Measurements from ENCODE around the gene TMEM117.

The TMEM117 gene

GRCh38 chr12:43895580-43896206, 59.8 kb downstream of the TMEM117 start:
- no peak overlapping the region for H3K27ac ChIP-seq (ENCODE audit: low read depth, low read length, poor library complexity, severe bottlenecking)
- H3K9ac ChIP-seq (ENCODE audit: low read length), result no peak overlapping the region
- H3K36me3 ChIP-seq (ENCODE audit: insufficient read depth, low read length), result no peaks in the 10 kb centered on the region
- no peaks in the 10 kb centered on the region for H3K4me1 ChIP-seq (ENCODE audit: insufficient read depth, low read length, severe bottlenecking)
- no peaks in the 10 kb centered on the region for H3K9me2 ChIP-seq (ENCODE audit: low read depth, low read length)
- H3K4me2 ChIP-seq (ENCODE audit: low read length), result no peak overlapping the region
- no peak overlapping the region for H2AFZ ChIP-seq (ENCODE audit: low read length)
- no peaks in the 10 kb centered on the region for H4K20me1 ChIP-seq (ENCODE audit: insufficient read depth, low read length)
- no peak overlapping the region for H3K4me3 ChIP-seq (ENCODE audit: low read depth, low read length, poor library complexity, severe bottlenecking)
- peaks cover 7% of the 10 kb centered on the region; the same call in 1 of the 2 replicates for H3K9me3 ChIP-seq (ENCODE audit: low read length)
- no peaks in the 10 kb centered on the region for H3K27me3 ChIP-seq (ENCODE audit: insufficient read depth, low read length)
- H3K79me2 ChIP-seq (ENCODE audit: insufficient read depth, low read length), result no peaks in the 10 kb centered on the region
- no peak for TF ChIP-seq EZH2 (IDR thresholded peaks at IDR 0.05; ENCODE audit: borderline replicate concordance, low read length)
- TF ChIP-seq CTCF (IDR thresholded peaks at IDR 0.05; ENCODE audit: low read length), result no peak
- no peaks in the 10 kb centered on the region for H3F3A ChIP-seq (ENCODE audit: insufficient read depth, low read length)

- Histone ChIP-seq H3K36me3 (ENCODE audit: insufficient read depth, low read length) (no peaks in the 10 kb centered on the region), H3K79me2 (ENCODE audit: insufficient read depth, low read length) (no peaks in the 10 kb centered on the region), H3K4me2 (ENCODE audit: low read length) (no peak overlapping the region), H3K9me2 (ENCODE audit: low read depth, low read length) (no peaks in the 10 kb centered on the region), H3K9me3 (ENCODE audit: low read length) (peaks cover 7% of the 10 kb centered on the region; the same call in 1 of the 2 replicates), H3K4me1 (ENCODE audit: insufficient read depth, low read length, severe bottlenecking) (no peaks in the 10 kb centered on the region), H3F3A (ENCODE audit: insufficient read depth, low read length) (no peaks in the 10 kb centered on the region), H3K27me3 (ENCODE audit: insufficient read depth, low read length) (no peaks in the 10 kb centered on the region), H3K27ac (ENCODE audit: low read depth, low read length, poor library complexity, severe bottlenecking) (no peak overlapping the region), H4K20me1 (ENCODE audit: insufficient read depth, low read length) (no peaks in the 10 kb centered on the region), H2AFZ (ENCODE audit: low read length) (no peak overlapping the region), H3K4me3 (ENCODE audit: low read depth, low read length, poor library complexity, severe bottlenecking) (no peak overlapping the region), H3K9ac (ENCODE audit: low read length) (no peak overlapping the region)
- no peak for TF ChIP-seq EZH2 (IDR thresholded peaks at IDR 0.05; ENCODE audit: borderline replicate concordance, low read length)
- no peak for TF ChIP-seq CTCF (IDR thresholded peaks at IDR 0.05; ENCODE audit: low read length)
Observed at GRCh38 chr12:43896496-43896895, 60.6 kb downstream of the TMEM117 start.

- Histone ChIP-seq H3K27me3 (ENCODE audit: insufficient read depth, low read length) (no peaks in the 10 kb centered on the region), H3K9ac (ENCODE audit: low read length) (no peak overlapping the region), H3K4me2 (ENCODE audit: low read length) (no peak overlapping the region), H3F3A (ENCODE audit: insufficient read depth, low read length) (no peaks in the 10 kb centered on the region), H3K79me2 (ENCODE audit: insufficient read depth, low read length) (no peaks in the 10 kb centered on the region), H4K20me1 (ENCODE audit: insufficient read depth, low read length) (no peaks in the 10 kb centered on the region), H2AFZ (ENCODE audit: low read length) (no peak overlapping the region), H3K36me3 (ENCODE audit: insufficient read depth, low read length) (no peaks in the 10 kb centered on the region), H3K27ac (ENCODE audit: low read depth, low read length, poor library complexity, severe bottlenecking) (no peak overlapping the region), H3K4me1 (ENCODE audit: insufficient read depth, low read length, severe bottlenecking) (no peaks in the 10 kb centered on the region), H3K9me3 (ENCODE audit: low read length) (no peaks in the 10 kb centered on the region), H3K4me3 (ENCODE audit: low read depth, low read length, poor library complexity, severe bottlenecking) (no peak overlapping the region), H3K9me2 (ENCODE audit: low read depth, low read length) (no peaks in the 10 kb centered on the region)
- TF ChIP-seq EZH2 (IDR thresholded peaks at IDR 0.05; ENCODE audit: borderline replicate concordance, low read length) (no peak), CTCF (IDR thresholded peaks at IDR 0.05; ENCODE audit: low read length) (no peak)
Observed at GRCh38 chr12:43898474-43898873, 62.6 kb downstream of the TMEM117 start.

All from OCI-LY1 (cell line).